ENCODE results near the gene FAM25G. TPM values are rescaled to one million over a fixed set of nuclear protein-coding genes. Genes with fewer than 3 reads are reported as not detected.
"Not testable (repeated sequence)": the region's sequence is repeated elsewhere in the genome, so short reads cannot be mapped to it uniquely, and the experiment has no call there.

The FAM25G gene
- total RNA-seq, 1 donor from 2014 or later, result 1.2 TPM

- Mint-ChIP-seq H3K27me3 (peaks cover 7% of the 10 kb centered on the region), H3K27ac (no peak overlapping the region), H3K4me1 (no peaks in the 10 kb centered on the region), H3K36me3 (ENCODE audit: low read depth) (no peaks in the 10 kb centered on the region), H3K4me3 (no peak overlapping the region), H3K9me3 (no peaks in the 10 kb centered on the region)
- ChIA-PET CTCF (no interaction called here), POLR2A (no interaction called here)
- intact Hi-C loops (cut with micrococcal nuclease), result no loop called here
- no peak for TF ChIP-seq CTCF (IDR thresholded peaks at IDR 0.05)
- DNase-seq, result no peak
- no peak for ATAC-seq (ENCODE audit: low read depth)
These were observed 32.9 kb downstream of the FAM25G start for GRCh38 chr10:47458466-47459154.

GRCh38 chr10:47457826-47458225 is 33.7 kb downstream of the FAM25G start:
- intact Hi-C loops (cut with micrococcal nuclease), result no loop called here
- Mint-ChIP-seq H3K27me3 (peaks cover 7% of the 10 kb centered on the region), H3K9me3 (no peaks in the 10 kb centered on the region), H3K4me3 (no peak overlapping the region), H3K36me3 (ENCODE audit: low read depth) (no peaks in the 10 kb centered on the region), H3K27ac (no peak overlapping the region), H3K4me1 (no peaks in the 10 kb centered on the region)
- TF ChIP-seq CTCF (IDR thresholded peaks at IDR 0.05), result no peak
- CTCF ChIA-PET, result no interaction called here
- POLR2A ChIA-PET, result no interaction called here
- ATAC-seq (ENCODE audit: low read depth) (no peak), DNase-seq (no peak)

- H3K27ac Mint-ChIP-seq, result no peak overlapping the region
- intact Hi-C loops (cut with micrococcal nuclease), result no loop called here
- TF ChIP-seq CTCF (IDR thresholded peaks at IDR 0.05), result no peak
- H3K9me3 Mint-ChIP-seq, result no peaks in the 10 kb centered on the region
- ChIA-PET POLR2A (no interaction called here), CTCF (no interaction called here)
- no peaks in the 10 kb centered on the region for H3K36me3 Mint-ChIP-seq (ENCODE audit: low read depth)
- no peak for ATAC-seq (ENCODE audit: low read depth)
- DNase-seq, result no peak
- H3K4me3 Mint-ChIP-seq, result no peak overlapping the region
- H3K27me3 Mint-ChIP-seq, result peaks cover 7% of the 10 kb centered on the region
- no peaks in the 10 kb centered on the region for H3K4me1 Mint-ChIP-seq
These were observed 34.0 kb downstream of the FAM25G start for GRCh38 chr10:47457528-47457820.

- ChIA-PET CTCF (no interaction called here), POLR2A (no interaction called here)
- Mint-ChIP-seq H3K36me3 (ENCODE audit: low read depth) (no peaks in the 10 kb centered on the region), H3K27me3 (peaks cover 9% of the 10 kb centered on the region), H3K4me3 (no peak overlapping the region), H3K9me3 (no peaks in the 10 kb centered on the region), H3K4me1 (no peaks in the 10 kb centered on the region), H3K27ac (no peak overlapping the region)
- TF ChIP-seq CTCF (IDR thresholded peaks at IDR 0.05), result no peak
- DNase-seq, result no peak
- intact Hi-C loops (cut with micrococcal nuclease), result no loop called here
- no peak for ATAC-seq (ENCODE audit: low read depth)
These were observed 34.5 kb downstream of the FAM25G start for GRCh38 chr10:47456794-47457527.

- CTCF ChIA-PET, result no interaction called here
- no peak overlapping the region for H3K27ac Mint-ChIP-seq
- peaks cover 9% of the 10 kb centered on the region for H3K27me3 Mint-ChIP-seq
- H3K4me3 Mint-ChIP-seq, result no peak overlapping the region
- DNase-seq, result no peak
- H3K9me3 Mint-ChIP-seq, result no peaks in the 10 kb centered on the region
- intact Hi-C loops (cut with micrococcal nuclease), result no loop called here
- no peaks in the 10 kb centered on the region for H3K36me3 Mint-ChIP-seq (ENCODE audit: low read depth)
- TF ChIP-seq CTCF (IDR thresholded peaks at IDR 0.05), result no peak
- no peaks in the 10 kb centered on the region for H3K4me1 Mint-ChIP-seq
- POLR2A ChIA-PET, result no interaction called here
- no peak for ATAC-seq (ENCODE audit: low read depth)
These were observed 35.3 kb downstream of the FAM25G start for GRCh38 chr10:47456079-47456785.

- CTCF ChIA-PET; DNase-seq; H3K36me3 Mint-ChIP-seq (ENCODE audit: low read depth); ATAC-seq (ENCODE audit: low read depth); H3K27me3 Mint-ChIP-seq; H3K9me3 Mint-ChIP-seq; intact Hi-C loops (cut with micrococcal nuclease); POLR2A ChIA-PET; H3K4me1 Mint-ChIP-seq; H3K4me3 Mint-ChIP-seq: not testable (repeated sequence)
- H3K27ac Mint-ChIP-seq, result peak overlapping the region; percentile 30
These were observed 36.0 kb downstream of the FAM25G start for GRCh38 chr10:47455350-47456078.

Measured in activated B cell treated with CpG ODN at 0.5 μM for 24 hours (primary cell).